ENCODE results near the gene YTHDC2. TPM values are rescaled to one million over a fixed set of nuclear protein-coding genes. Genes with fewer than 3 reads are reported as not detected.
A peak's percentile ranks its signal among the peaks of the same experiment; 100 is the strongest.

Gene YTHDC2
- total RNA-seq, 1 donor from 2014 or later: 27.5 TPM

DNA sequence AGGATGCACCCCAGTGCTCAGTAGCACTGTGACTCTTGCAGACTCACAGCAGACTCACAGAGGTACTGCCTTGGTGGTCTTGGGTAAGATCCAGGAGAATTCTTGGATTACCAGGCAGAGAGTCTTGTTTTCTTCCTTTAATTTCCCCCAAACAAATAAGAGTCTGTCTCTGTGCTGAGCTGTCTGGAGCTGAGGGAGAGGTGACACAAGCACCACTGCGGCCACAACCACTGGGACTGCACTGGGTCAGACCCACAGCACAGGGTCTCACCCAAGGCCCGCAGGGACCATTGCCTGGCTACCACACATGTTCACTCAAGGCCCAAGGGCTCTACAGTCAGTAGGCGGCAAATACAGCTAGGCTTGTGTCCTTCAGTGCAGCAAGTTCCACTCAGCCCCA, 11.4 kb upstream of the YTHDC2 start:
- no peak overlapping the region for H3K4me3 Mint-ChIP-seq
- intact Hi-C loops (cut with micrococcal nuclease): no loop called here
- DNase-seq (ENCODE audit: low spot score): no peak
- H3K27me3 Mint-ChIP-seq (ENCODE audit: insufficient read depth): peaks cover 61% of the 10 kb centered on the region
- no peak overlapping the region for H3K27ac Mint-ChIP-seq
- no peaks in the 10 kb centered on the region for H3K4me1 Mint-ChIP-seq (ENCODE audit: low read depth)
- H3K9me3 Mint-ChIP-seq: peaks cover 6% of the 10 kb centered on the region
- H3K36me3 Mint-ChIP-seq (ENCODE audit: low read depth): no peaks in the 10 kb centered on the region

DNA sequence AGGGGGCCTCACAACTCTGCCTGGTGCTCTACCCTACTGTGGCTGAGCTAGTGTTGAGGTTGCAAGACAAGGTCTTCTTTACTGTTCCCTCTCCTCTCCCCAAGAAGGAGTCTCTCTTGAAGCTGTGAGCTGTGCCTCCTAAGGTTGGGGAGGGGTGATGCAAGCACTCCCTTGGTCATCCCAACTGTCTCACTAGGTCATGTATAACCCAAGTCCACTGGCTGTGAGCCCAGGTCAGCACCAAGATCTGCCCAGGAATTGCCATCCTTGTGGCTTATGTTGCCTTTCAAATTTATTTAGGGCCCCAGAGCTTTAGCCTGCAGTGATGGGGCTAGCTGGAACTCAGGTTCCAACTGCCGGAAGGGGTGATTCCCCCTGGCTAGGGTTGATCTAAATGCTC, 10.3 kb upstream of the YTHDC2 start:
- no peak overlapping the region for H3K27ac Mint-ChIP-seq
- no peaks in the 10 kb centered on the region for H3K36me3 Mint-ChIP-seq (ENCODE audit: low read depth)
- no peak for DNase-seq (ENCODE audit: low spot score)
- H3K4me1 Mint-ChIP-seq (ENCODE audit: low read depth): no peaks in the 10 kb centered on the region
- H3K9me3 Mint-ChIP-seq: peaks cover 6% of the 10 kb centered on the region
- H3K4me3 Mint-ChIP-seq: no peak overlapping the region
- intact Hi-C loops (cut with micrococcal nuclease): no loop called here
- H3K27me3 Mint-ChIP-seq (ENCODE audit: insufficient read depth): peaks cover 60% of the 10 kb centered on the region

- Mint-ChIP-seq H3K36me3 (ENCODE audit: low read depth) (no peaks in the 10 kb centered on the region), H3K27me3 (ENCODE audit: insufficient read depth) (peaks cover 53% of the 10 kb centered on the region), H3K4me1 (ENCODE audit: low read depth) (no peaks in the 10 kb centered on the region), H3K9me3 (peaks cover 6% of the 10 kb centered on the region), H3K4me3 (no peak overlapping the region), H3K27ac (no peak overlapping the region)
- DNase-seq (ENCODE audit: low spot score): no peak
- intact Hi-C loops (cut with micrococcal nuclease): no loop called here
These were observed 8.3 kb upstream of the YTHDC2 start for GRCh38 chr5:113505181-113505580.

DNA sequence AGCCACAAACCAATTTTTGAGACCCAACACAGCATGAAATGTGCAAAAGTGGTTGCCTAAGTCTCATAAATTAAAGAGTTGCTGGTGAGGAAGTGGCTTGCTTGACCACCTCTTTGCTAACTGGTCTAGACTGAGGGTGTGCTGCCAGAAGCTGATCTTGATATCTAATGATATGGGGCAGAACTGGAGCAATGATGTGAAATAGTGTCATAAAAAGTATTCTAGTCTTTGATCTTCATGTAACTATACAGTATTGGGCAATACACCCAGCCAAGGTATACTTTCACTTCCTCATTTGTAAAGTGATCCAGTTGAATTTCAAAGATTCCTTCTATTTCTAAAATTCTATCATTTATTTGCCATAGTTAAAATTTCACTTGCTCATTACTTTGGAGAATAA, 5.9 kb upstream of the YTHDC2 start:
- H3K36me3 Mint-ChIP-seq (ENCODE audit: low read depth): no peaks in the 10 kb centered on the region
- DNase-seq (ENCODE audit: low spot score): no peak
- intact Hi-C loops (cut with micrococcal nuclease): no loop called here
- H3K27ac Mint-ChIP-seq: no peak overlapping the region
- H3K27me3 Mint-ChIP-seq (ENCODE audit: insufficient read depth): peaks cover 43% of the 10 kb centered on the region
- no peak overlapping the region for H3K4me3 Mint-ChIP-seq
- H3K4me1 Mint-ChIP-seq (ENCODE audit: low read depth): peaks cover 1% of the 10 kb centered on the region
- H3K9me3 Mint-ChIP-seq: no peaks in the 10 kb centered on the region

- Mint-ChIP-seq H3K36me3 (ENCODE audit: low read depth) (no peaks in the 10 kb centered on the region), H3K4me3 (no peak overlapping the region), H3K9me3 (peaks cover 4% of the 10 kb centered on the region), H3K4me1 (ENCODE audit: low read depth) (peaks cover 11% of the 10 kb centered on the region), H3K27me3 (ENCODE audit: insufficient read depth) (peaks cover 43% of the 10 kb centered on the region), H3K27ac (no peak overlapping the region)
- no peak for DNase-seq (ENCODE audit: low spot score)
- intact Hi-C loops (cut with micrococcal nuclease): no loop called here
These were observed 4.7 kb upstream of the YTHDC2 start for GRCh38 chr5:113508756-113509155.

GRCh38 chr5:113510836-113511451, 2.5 kb upstream of the YTHDC2 start:
- peaks cover 4% of the 10 kb centered on the region for H3K9me3 Mint-ChIP-seq
- no peak overlapping the region for H3K4me3 Mint-ChIP-seq
- no peak for DNase-seq (ENCODE audit: low spot score)
- peaks cover 29% of the 10 kb centered on the region for H3K4me1 Mint-ChIP-seq (ENCODE audit: low read depth)
- intact Hi-C loops (cut with micrococcal nuclease): loop anchor here (1.0 to 10.0 kb wide), 4 partner anchors 132 to 1346 kb away; partner anchors contain the start of gene SRP19
- H3K36me3 Mint-ChIP-seq (ENCODE audit: low read depth): peaks cover 7% of the 10 kb centered on the region
- H3K27ac Mint-ChIP-seq: no peak overlapping the region
- peaks cover 29% of the 10 kb centered on the region for H3K27me3 Mint-ChIP-seq (ENCODE audit: insufficient read depth)

DNA sequence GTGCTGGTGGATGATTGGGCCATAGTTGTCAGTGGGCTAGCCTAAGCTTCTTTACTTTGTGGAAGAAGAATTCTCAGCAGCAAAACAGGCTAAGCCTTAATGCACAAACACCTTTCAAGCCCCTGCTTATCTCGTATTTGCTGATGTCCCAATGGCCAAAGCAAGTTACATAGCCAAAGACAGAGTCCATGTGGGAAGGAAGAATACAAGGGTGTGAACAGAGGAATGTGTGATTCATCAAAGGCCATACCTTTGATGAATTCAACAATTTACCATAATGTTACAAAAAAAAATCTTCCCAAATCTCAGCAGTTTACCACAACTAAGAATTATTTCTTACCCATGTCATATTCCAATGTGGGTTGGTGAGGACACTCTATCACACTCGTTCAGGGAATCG, 1.2 kb upstream of the YTHDC2 start:
- Mint-ChIP-seq H3K9me3 (peaks cover 4% of the 10 kb centered on the region), H3K4me3 (peak overlapping the region; percentile 35), H3K36me3 (ENCODE audit: low read depth) (peaks cover 14% of the 10 kb centered on the region), H3K4me1 (ENCODE audit: low read depth) (peaks cover 35% of the 10 kb centered on the region), H3K27ac (no peak overlapping the region), H3K27me3 (ENCODE audit: insufficient read depth) (peaks cover 21% of the 10 kb centered on the region)
- no peak for DNase-seq (ENCODE audit: low spot score)
- intact Hi-C loops (cut with micrococcal nuclease): loop anchor here (5.0 to 10.0 kb wide), 2 partner anchors 650 to 1348 kb away; partner anchors contain the start of gene SRP19

- Mint-ChIP-seq H3K27ac (peak overlapping the region; percentile 87), H3K4me1 (ENCODE audit: low read depth) (peaks cover 35% of the 10 kb centered on the region), H3K36me3 (ENCODE audit: low read depth) (peaks cover 17% of the 10 kb centered on the region), H3K4me3 (peak overlapping the region; percentile 94), H3K27me3 (ENCODE audit: insufficient read depth) (peaks cover 5% of the 10 kb centered on the region), H3K9me3 (peaks cover 4% of the 10 kb centered on the region)
- DNase-seq (ENCODE audit: low spot score): no peak
- intact Hi-C loops (cut with micrococcal nuclease): loop anchor here (1.0 to 10.0 kb wide), 3 partner anchors 220 to 1349 kb away; partner anchors contain the start of gene SRP19
These were observed 768 bp downstream of the YTHDC2 start for GRCh38 chr5:113514289-113514635.

DNA sequence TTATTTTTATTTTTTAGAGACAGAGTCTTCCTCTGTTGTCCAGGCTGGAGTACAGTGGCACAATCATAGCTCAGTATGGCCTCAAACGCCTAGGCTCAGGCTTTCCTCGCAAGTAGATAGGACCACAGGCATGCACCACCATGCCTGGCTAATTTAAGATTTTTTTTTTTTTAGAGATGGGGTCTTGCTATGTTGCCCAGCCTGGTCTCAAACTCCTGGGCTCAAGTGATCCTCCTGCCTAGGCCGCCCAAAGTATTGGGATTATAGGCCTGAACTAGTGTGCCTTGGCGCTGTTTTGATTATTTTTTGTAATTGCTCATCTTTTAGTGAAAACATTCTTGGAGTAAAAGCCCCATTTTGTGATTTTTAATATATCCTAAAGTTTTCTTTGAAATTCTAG, 5.4 kb downstream of the YTHDC2 start:
- Mint-ChIP-seq H3K27me3 (ENCODE audit: insufficient read depth) (no peaks in the 10 kb centered on the region), H3K36me3 (ENCODE audit: low read depth) (peaks cover 32% of the 10 kb centered on the region), H3K4me3 (no peak overlapping the region), H3K27ac (no peak overlapping the region), H3K9me3 (no peaks in the 10 kb centered on the region), H3K4me1 (ENCODE audit: low read depth) (peaks cover 38% of the 10 kb centered on the region)
- intact Hi-C loops (cut with micrococcal nuclease): loop anchor here (10.0 kb wide), 1 partner anchor 1354 kb away; no protein-coding TSS in a partner anchor
- no peak for DNase-seq (ENCODE audit: low spot score)

GRCh38 chr5:113519412-113519811, 5.9 kb downstream of the YTHDC2 start:
- Mint-ChIP-seq H3K27me3 (ENCODE audit: insufficient read depth) (no peaks in the 10 kb centered on the region), H3K4me3 (no peak overlapping the region), H3K9me3 (no peaks in the 10 kb centered on the region), H3K4me1 (ENCODE audit: low read depth) (peaks cover 40% of the 10 kb centered on the region), H3K36me3 (ENCODE audit: low read depth) (peaks cover 32% of the 10 kb centered on the region), H3K27ac (no peak overlapping the region)
- DNase-seq (ENCODE audit: low spot score): no peak
- intact Hi-C loops (cut with micrococcal nuclease): loop anchor here (10.0 kb wide), 1 partner anchor 1355 kb away; no protein-coding TSS in a partner anchor

DNA sequence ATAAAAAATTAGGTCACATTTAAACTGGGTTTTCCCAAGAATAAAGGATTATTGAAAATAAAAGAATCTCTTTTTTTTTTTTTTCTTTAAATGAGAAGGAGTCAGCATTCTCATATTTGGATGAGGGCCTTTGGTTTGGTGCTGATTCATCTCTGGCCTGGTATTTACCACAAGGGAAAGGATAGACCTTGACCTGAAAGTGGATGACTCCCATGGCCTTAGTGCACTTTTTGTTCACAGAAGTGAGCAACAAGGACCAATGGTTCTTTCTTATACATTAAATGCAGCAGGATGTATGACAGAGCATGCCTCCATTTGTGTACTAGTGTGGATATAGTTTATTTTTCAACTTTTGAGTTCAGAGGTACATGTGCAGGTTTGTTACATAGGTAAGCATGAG, 6.9 kb downstream of the YTHDC2 start:
- intact Hi-C loops (cut with micrococcal nuclease): no loop called here
- H3K4me1 Mint-ChIP-seq (ENCODE audit: low read depth): peaks cover 40% of the 10 kb centered on the region
- H3K27me3 Mint-ChIP-seq (ENCODE audit: insufficient read depth): no peaks in the 10 kb centered on the region
- H3K4me3 Mint-ChIP-seq: no peak overlapping the region
- H3K27ac Mint-ChIP-seq: no peak overlapping the region
- no peaks in the 10 kb centered on the region for H3K9me3 Mint-ChIP-seq
- peaks cover 28% of the 10 kb centered on the region for H3K36me3 Mint-ChIP-seq (ENCODE audit: low read depth)
- no peak for DNase-seq (ENCODE audit: low spot score)

DNA sequence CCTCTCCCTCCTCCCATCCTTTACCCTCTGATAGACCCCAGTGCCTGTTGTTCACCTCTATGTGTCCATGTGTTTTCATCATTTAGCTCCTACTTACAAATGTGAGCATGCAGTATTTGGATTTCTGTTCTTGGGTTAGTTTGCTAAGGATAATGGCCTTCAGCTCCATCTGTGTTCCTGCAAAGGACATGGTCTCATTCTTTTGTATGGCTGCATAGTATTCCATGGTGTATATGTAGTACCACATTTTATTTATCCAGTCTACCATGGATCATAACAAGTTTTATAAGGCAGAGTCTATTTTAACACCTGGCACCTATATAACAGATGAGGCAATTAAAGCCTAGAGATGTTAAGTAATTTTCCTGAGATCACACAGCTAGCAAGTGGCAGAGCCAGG, 7.4 kb downstream of the YTHDC2 start:
- no peak overlapping the region for H3K27ac Mint-ChIP-seq
- H3K4me3 Mint-ChIP-seq: no peak overlapping the region
- H3K9me3 Mint-ChIP-seq: no peaks in the 10 kb centered on the region
- no peak for DNase-seq (ENCODE audit: low spot score)
- no peaks in the 10 kb centered on the region for H3K27me3 Mint-ChIP-seq (ENCODE audit: insufficient read depth)
- H3K36me3 Mint-ChIP-seq (ENCODE audit: low read depth): peaks cover 24% of the 10 kb centered on the region
- H3K4me1 Mint-ChIP-seq (ENCODE audit: low read depth): peaks cover 40% of the 10 kb centered on the region
- intact Hi-C loops (cut with micrococcal nuclease): no loop called here

DNA sequence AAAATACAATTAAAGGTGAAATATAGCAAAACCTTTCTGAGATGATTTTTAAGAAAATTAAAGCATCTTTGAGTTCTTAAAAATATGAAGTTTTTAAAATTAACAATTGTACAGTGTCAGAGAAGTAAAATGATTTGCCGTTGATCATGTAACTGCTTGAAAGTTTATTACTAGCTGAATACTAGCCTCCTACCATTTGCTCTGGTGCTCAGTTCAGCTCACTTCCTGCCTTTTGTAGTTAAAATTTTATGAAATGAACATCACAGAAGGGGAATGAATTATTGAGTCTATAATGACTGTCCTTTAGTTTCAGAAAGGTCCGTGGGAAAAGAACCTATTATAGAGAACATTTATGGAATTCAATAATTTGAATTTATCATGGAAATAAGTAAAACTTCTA, 9.7 kb downstream of the YTHDC2 start:
- Mint-ChIP-seq H3K4me3 (no peak overlapping the region), H3K27me3 (ENCODE audit: insufficient read depth) (no peaks in the 10 kb centered on the region), H3K4me1 (ENCODE audit: low read depth) (peaks cover 33% of the 10 kb centered on the region), H3K9me3 (no peaks in the 10 kb centered on the region), H3K27ac (no peak overlapping the region), H3K36me3 (ENCODE audit: low read depth) (peaks cover 17% of the 10 kb centered on the region)
- no peak for DNase-seq (ENCODE audit: low spot score)
- intact Hi-C loops (cut with micrococcal nuclease): no loop called here

DNA sequence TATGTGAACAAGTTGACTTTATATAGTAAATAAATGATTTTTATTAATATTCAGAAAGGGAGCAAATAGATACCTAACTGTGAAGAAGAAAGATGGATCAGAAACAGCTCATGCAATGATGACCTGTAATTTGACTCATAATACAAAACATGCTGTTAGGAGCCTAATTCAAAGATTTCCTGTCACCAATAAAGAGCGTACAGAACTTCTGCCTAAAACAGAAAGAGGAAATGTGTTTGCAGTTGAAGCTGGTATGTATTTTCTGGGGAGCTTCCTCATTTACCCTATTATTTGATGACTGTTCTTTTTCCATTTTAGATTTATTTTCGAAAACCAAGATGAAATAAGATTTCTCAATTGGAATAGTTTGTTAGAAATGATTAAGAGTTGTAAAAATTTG, 11.4 kb downstream of the YTHDC2 start:
- H3K4me1 Mint-ChIP-seq (ENCODE audit: low read depth): peaks cover 31% of the 10 kb centered on the region
- peaks cover 13% of the 10 kb centered on the region for H3K36me3 Mint-ChIP-seq (ENCODE audit: low read depth)
- H3K9me3 Mint-ChIP-seq: no peaks in the 10 kb centered on the region
- no peaks in the 10 kb centered on the region for H3K27me3 Mint-ChIP-seq (ENCODE audit: insufficient read depth)
- no peak overlapping the region for H3K4me3 Mint-ChIP-seq
- DNase-seq (ENCODE audit: low spot score): no peak
- H3K27ac Mint-ChIP-seq: no peak overlapping the region
- intact Hi-C loops (cut with micrococcal nuclease): no loop called here

Measured in activated T-helper 1 cell treated with anti-CD3 and anti-CD28 coated beads, Interleukin-12 subunit alpha, Interleukin-12 subunit beta, Interleukin-2, Interleukin-4 antibody, amounts not matched to agents 30 ng/mL and 10 ng/mL and 1 ng/mL, durations not matched to agents 14 hours and 24 hours and 36 hours (primary cell).